Measurements from ENCODE around the gene LSG1.

DNA sequence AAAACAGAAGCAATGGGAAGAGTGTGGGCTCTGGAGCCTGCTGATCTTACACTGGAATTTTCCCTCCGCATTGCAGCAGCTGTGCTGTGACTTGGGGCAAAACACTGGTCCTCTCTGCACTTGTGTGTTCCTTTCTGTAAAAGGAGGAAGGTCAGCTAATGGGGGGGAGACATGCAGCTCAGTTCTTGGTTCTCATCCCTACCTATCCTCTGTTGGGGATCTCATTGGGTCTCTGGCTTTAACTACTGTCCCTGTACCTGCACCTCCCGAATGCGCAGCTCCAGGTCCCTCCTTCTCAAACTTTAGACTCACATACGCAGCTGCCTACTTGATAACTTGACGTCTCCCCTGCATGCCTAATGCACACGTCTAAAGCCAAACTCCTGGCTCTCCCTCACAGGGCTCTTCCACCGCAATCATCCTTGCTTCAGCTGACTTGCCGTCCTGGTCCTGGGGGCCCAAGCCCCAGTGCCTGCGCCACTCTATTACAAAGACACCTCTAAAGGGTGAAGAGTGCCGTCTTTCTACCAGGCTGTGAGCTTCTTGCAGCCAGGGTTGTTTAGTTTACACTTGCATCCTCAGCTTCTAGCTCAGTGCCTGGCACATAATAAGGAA, 32.9 kb downstream of the LSG1 start:
- TF ChIP-seq NANOG (IDR thresholded peaks at IDR 0.05; ENCODE audit: borderline replicate concordance) (no peak), EZH2 (IDR thresholded peaks at IDR 0.05; ENCODE audit: low read depth, unreplicated experiment) (no peak), POLR2AphosphoS5 (IDR thresholded peaks at IDR 0.05; ENCODE audit: low read depth) (no peak), EZH2phosphoT487 (IDR thresholded peaks at IDR 0.05; ENCODE audit: unreplicated experiment) (no peak)
- TF ChIP-seq, protein P1, sequence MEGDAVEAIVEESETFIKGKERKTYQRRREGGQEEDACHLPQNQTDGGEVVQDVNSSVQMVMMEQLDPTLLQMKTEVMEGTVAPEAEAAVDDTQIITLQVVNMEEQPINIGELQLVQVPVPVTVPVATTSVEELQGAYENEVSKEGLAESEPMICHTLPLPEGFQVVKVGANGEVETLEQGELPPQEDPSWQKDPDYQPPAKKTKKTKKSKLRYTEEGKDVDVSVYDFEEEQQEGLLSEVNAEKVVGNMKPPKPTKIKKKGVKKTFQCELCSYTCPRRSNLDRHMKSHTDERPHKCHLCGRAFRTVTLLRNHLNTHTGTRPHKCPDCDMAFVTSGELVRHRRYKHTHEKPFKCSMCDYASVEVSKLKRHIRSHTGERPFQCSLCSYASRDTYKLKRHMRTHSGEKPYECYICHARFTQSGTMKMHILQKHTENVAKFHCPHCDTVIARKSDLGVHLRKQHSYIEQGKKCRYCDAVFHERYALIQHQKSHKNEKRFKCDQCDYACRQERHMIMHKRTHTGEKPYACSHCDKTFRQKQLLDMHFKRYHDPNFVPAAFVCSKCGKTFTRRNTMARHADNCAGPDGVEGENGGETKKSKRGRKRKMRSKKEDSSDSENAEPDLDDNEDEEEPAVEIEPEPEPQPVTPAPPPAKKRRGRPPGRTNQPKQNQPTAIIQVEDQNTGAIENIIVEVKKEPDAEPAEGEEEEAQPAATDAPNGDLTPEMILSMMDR (conservative IDR thresholded peaks at IDR 0.05; ENCODE audit: low read depth in 2 of 2), result no peak
- TF ChIP-seq, protein P2, sequence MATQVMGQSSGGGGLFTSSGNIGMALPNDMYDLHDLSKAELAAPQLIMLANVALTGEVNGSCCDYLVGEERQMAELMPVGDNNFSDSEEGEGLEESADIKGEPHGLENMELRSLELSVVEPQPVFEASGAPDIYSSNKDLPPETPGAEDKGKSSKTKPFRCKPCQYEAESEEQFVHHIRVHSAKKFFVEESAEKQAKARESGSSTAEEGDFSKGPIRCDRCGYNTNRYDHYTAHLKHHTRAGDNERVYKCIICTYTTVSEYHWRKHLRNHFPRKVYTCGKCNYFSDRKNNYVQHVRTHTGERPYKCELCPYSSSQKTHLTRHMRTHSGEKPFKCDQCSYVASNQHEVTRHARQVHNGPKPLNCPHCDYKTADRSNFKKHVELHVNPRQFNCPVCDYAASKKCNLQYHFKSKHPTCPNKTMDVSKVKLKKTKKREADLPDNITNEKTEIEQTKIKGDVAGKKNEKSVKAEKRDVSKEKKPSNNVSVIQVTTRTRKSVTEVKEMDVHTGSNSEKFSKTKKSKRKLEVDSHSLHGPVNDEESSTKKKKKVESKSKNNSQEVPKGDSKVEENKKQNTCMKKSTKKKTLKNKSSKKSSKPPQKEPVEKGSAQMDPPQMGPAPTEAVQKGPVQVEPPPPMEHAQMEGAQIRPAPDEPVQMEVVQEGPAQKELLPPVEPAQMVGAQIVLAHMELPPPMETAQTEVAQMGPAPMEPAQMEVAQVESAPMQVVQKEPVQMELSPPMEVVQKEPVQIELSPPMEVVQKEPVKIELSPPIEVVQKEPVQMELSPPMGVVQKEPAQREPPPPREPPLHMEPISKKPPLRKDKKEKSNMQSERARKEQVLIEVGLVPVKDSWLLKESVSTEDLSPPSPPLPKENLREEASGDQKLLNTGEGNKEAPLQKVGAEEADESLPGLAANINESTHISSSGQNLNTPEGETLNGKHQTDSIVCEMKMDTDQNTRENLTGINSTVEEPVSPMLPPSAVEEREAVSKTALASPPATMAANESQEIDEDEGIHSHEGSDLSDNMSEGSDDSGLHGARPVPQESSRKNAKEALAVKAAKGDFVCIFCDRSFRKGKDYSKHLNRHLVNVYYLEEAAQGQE (IDR thresholded peaks at IDR 0.05; ENCODE audit: unreplicated experiment), result no peak
